ENCODE data around the gene SEC23B.

SEC23B gene

DNA sequence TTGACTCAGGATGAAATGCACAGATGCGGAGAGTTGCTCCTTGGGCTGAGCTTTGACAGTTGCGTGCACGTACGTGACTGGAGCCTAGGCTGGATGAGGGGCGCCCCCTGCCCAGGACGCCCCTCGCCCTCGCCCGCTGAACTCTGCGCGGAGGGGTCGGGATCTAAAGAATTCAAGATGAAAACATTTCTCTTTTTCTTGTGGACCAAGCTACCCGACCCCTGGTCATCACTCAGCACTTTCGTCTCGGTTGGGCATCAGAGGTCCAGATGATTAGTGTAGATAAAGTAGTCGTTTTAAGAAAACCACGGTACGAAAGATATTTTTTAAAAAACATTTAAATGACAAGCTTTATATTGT is 80.8 kb downstream of the SEC23B start:
- DNase-seq: no peak

DNA sequence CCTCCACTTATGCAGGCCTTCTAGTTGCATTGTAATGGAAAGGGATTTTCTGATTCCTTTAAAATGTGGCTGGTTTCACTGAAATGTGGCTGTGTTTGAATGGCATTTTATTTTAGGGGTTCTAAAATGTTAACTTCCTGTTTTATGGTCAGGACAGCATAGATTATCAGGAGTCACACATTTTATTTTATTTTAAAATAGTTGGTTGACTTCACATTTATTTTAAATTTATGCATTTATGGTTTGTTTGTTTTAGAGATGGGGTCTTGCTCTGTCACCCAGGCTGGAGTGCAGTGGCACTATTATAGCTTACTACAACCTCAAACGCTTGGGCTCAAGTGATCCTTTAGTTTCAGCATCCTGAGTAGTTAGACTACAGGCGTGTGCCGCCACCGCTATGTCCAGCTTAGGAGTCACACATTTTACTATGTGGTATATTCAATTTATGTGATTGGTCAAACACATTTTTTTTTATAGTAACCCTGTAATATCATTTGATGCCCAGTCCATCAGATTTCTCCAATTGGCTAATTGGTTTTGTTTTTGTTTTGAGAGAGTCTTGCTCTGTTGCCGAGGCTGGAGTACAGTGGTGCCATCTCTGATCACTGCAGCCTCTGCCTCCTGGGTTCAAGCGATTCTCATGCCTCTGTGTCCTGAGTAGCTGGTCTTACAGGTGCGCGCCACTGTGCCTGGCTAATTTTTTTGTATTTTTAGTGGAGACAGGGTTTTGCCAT is 82.4 kb downstream of the SEC23B start:
- no peak for DNase-seq

DNA sequence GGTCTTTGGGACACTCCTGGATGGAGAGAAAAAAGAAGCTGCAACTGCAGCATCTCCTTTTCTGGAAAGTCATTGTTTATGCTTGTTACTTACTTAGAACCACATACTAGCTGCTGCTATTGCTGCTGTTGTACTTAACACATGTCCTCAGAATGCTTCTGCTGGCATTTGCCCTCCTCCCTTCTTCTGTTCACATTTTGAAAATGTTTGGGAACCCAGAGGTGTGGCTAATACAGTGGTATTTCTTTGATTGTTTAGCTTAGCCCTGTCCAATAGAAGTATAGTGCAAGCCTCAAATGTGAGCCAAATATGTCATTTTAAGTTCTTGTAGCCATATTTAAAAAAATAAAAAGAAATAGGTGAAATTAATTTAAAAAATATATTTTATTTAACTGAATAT is 88.5 kb downstream of the SEC23B start:
- no peak for DNase-seq

DNA sequence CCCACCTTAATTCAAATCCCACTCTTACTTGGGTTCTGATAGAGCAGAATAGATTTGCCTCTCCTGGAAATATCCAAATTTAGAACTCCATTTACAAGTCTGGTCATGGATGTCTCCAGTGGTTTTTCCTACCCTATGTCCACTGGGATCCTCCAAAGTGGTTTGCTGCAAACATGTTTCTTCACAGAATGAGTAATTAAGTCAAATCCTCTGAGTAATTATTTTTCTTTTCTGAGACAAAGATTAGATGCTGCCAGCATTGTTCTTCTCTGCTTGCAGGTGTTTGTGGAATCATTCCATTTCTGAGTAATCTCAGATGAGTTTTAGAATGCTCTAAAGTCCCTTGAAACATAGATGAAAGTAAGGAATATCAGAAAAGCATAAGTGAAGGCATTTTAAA is 102.0 kb downstream of the SEC23B start:
- no peak for DNase-seq

All from T-helper 1 cell (primary cell).